Ascending aorta (tissue), 2 donors: ENCODE results near the gene KATNAL2. TPM values are rescaled to one million over a fixed set of nuclear protein-coding genes. Genes with fewer than 3 reads are reported as not detected.

Experiments used
- DNase-seq, 2 donors: peaks; one replicate each; pipeline ENCODE4 v3.0.0-alpha.2; 2019; ENCODE audit warnings: low spot score in 2 of 2
- H3K27ac ChIP-seq, 2 donors: fragments of 200-600 bp; sonication (generic); one replicate each; pipeline ENCODE4 v1.5.1; 2016 to 2017; ENCODE audit warnings: mild to moderate bottlenecking in 1 of 2
- H3K27me3 ChIP-seq: fragments of 200-600 bp; sonication (generic); one replicate; pipeline ENCODE4 v1.5.1; 2017
- H3K36me3 ChIP-seq, 2 donors: fragments of 200-600 bp; sonication (generic); one replicate each; pipeline ENCODE4 v1.5.1; 2016
- H3K4me1 ChIP-seq, 2 donors: fragments of 200-600 bp; sonication (generic); one replicate each; pipeline ENCODE4 v1.5.1; 2016 to 2017; ENCODE audit warnings: mild to moderate bottlenecking in 1 of 2
- H3K4me3 ChIP-seq, 2 donors: fragments of 200-600 bp; sonication (generic); one replicate each; pipeline ENCODE4 v1.5.1; 2016 to 2017; ENCODE audit warnings: mild to moderate bottlenecking in 1 of 2
- H3K9me3 ChIP-seq, 2 donors: fragments of 200-600 bp; sonication (generic); one replicate each; pipeline ENCODE4 v1.5.1; 2016
- intact Hi-C: fragments of 100-400 bp; cut with DNase I; formaldehyde crosslinking; loops from one replicate; pipeline ENCODE4 v1.15.1; 2023
- total RNA-seq: library from RNA; depleted of rRNA; stranded (reverse); fragments of >200 nt; gene quantifications from one replicate; pipeline ENCODE4 v1.1.0, GENCODE V29; 2016
- TF ChIP-seq, protein P1 (sequence below), 3 experiments: fragments of 200-600 bp in 2 of 3; fragments of 450-650 bp in 1 of 3; sonication (generic) in 2 of 3; IDR thresholded peaks; one replicate each; pipeline ENCODE4 v1.5.1; 2016 to 2019; ENCODE audit warnings: antibody characterized with exemption in 3 of 3, mild to moderate bottlenecking in 1 of 3, moderate library complexity in 1 of 3

The KATNAL2 gene
- total RNA-seq, 1 donor from 2014 or later = not detected

DNA sequence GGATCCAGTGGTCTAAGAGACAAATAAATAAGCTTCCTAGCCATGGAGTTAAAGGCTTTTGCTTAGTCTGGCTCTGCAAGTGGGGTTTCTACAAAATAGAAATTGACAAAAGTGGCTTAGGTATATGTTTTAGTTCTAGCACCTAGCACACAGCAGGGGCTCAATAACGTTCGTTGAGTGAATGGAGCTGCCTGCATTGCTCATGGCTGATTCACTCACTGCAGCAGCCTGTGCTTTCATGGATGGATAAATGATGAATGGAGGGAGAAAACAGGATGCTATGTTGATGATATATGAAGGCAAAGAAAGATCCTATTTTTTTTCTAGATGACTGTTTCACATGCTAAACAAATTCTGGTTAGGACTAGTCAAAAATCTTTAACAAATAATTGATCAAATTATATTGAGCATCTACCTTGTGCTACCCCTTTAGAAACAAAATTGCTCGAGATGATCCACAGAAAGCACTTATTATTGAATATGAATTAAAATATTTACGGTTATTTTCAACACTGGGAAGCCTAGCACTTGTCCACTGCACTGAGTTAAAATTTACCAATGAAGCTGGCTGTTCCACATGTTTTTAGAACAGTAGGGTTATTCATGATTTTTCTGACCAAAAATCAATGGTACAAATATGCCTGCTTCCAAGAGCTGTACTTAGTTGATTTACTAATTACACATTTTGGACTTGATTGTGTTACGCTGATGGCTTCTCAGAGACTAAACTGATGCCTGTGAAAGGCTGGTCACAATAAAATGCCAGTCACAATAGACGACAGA is 193.3 kb downstream of the KATNAL2 start:
- TF ChIP-seq, protein P1, sequence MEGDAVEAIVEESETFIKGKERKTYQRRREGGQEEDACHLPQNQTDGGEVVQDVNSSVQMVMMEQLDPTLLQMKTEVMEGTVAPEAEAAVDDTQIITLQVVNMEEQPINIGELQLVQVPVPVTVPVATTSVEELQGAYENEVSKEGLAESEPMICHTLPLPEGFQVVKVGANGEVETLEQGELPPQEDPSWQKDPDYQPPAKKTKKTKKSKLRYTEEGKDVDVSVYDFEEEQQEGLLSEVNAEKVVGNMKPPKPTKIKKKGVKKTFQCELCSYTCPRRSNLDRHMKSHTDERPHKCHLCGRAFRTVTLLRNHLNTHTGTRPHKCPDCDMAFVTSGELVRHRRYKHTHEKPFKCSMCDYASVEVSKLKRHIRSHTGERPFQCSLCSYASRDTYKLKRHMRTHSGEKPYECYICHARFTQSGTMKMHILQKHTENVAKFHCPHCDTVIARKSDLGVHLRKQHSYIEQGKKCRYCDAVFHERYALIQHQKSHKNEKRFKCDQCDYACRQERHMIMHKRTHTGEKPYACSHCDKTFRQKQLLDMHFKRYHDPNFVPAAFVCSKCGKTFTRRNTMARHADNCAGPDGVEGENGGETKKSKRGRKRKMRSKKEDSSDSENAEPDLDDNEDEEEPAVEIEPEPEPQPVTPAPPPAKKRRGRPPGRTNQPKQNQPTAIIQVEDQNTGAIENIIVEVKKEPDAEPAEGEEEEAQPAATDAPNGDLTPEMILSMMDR (IDR thresholded peaks at IDR 0.05) = no peak
- Histone ChIP-seq H3K9me3 (no peaks in the 10 kb centered on the region), H3K4me3 (no peak overlapping the region), H3K27ac (no peak overlapping the region), H3K36me3 (peaks cover 39 to 84% of the 10 kb centered on the region in 2 donors), H3K4me1 (no peaks in the 10 kb centered on the region), H3K27me3 (no peaks in the 10 kb centered on the region)
- intact Hi-C loops = no loop called here
- no peak for DNase-seq

DNA sequence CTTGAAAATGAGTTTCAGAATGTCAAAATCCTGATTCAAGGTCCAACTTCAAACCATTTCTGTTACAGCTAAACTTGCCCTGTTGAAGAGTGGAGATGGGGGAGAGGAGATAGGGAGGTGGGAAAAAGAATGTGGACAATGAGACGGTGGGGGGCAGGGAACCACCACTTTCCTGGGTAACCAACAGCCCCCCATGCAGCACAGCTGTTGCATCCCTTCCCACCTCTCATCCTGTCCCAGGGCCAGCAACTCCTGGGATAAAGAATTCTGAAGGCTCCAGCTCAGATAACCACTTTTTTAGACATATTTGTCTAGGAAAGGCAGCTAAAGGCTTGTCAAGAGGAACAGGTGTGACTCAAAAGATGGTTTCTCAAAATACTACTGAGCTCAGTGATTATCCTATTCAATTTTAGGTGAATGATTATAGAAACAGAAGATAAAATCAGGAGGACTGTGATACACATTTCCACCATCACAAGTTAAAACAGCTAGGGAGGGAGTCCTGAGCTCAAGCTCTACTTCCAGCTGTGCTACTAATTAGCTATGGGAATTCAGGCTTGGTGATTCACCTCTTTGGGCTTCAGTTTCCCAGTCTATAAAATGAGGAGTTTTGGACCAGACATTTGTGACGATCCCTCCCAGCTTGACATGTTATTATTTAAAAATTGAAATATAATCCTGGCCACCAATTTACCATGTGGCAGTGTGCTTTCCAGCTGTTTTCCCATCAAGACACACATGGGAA is 196.6 kb downstream of the KATNAL2 start:
- Histone ChIP-seq H3K27me3 (no peaks in the 10 kb centered on the region), H3K36me3 (peaks cover 27 to 68% of the 10 kb centered on the region in 2 donors), H3K4me1 (no peaks in the 10 kb centered on the region), H3K4me3 (no peak overlapping the region), H3K9me3 (no peaks in the 10 kb centered on the region), H3K27ac (no peak overlapping the region)
- TF ChIP-seq, protein P1 (IDR thresholded peaks at IDR 0.05) = no peak
- no peak for DNase-seq
- intact Hi-C loops = no loop called here

DNA sequence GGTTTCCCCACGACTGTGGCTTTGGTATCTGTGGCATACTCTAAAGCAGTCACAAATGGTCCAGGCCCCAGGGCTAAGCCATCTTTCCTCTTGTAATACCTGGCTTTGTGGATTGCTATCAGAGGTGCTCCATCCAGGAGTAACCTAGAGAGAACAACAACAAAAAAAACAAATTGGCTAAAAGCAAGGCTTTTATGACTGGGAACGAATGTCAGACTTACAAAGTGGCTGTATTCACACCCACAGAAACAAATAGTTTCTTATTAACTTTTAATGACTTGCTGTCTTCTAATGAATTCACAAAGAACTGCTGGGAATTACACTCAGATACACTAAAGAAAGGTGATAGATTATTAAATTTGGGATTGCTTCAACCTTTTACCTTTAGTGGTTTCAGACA is 197.8 kb downstream of the KATNAL2 start:
- Histone ChIP-seq H3K36me3 (peaks cover 27 to 65% of the 10 kb centered on the region in 2 donors), H3K27ac (no peak overlapping the region), H3K27me3 (no peaks in the 10 kb centered on the region), H3K4me3 (no peak overlapping the region), H3K9me3 (no peaks in the 10 kb centered on the region), H3K4me1 (no peaks in the 10 kb centered on the region)
- intact Hi-C loops = no loop called here
- TF ChIP-seq, protein P1 (IDR thresholded peaks at IDR 0.05) = no peak
- DNase-seq = no peak

DNA sequence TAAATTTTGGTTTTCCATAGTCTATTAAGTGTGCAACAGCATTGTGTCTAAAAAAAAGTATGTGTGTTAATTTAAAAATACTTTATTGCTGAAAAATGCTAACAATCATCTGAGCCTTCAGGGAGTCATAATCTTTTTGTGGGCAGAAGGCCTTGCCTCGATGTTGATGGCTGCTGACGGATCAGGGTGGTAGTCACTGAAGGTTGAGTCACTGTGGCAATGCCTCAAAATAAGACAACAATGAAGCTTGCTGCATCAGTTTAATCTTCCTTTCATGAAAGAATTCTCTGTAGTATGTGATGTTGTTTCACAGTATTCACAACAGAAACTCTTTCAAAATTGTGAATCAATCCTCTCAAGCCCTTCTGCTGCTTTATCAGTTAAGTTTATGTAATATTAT is 201.6 kb downstream of the KATNAL2 start:
- no peak for DNase-seq
- TF ChIP-seq, protein P1 (IDR thresholded peaks at IDR 0.05) = no peak
- intact Hi-C loops = no loop called here
- H3K27ac ChIP-seq = no peak overlapping the region
- H3K4me1 ChIP-seq = no peaks in the 10 kb centered on the region
- H3K9me3 ChIP-seq = no peaks in the 10 kb centered on the region
- no peak overlapping the region for H3K4me3 ChIP-seq
- peaks cover 9 to 45% of the 10 kb centered on the region in 2 donors for H3K36me3 ChIP-seq
- H3K27me3 ChIP-seq = no peaks in the 10 kb centered on the region

DNA sequence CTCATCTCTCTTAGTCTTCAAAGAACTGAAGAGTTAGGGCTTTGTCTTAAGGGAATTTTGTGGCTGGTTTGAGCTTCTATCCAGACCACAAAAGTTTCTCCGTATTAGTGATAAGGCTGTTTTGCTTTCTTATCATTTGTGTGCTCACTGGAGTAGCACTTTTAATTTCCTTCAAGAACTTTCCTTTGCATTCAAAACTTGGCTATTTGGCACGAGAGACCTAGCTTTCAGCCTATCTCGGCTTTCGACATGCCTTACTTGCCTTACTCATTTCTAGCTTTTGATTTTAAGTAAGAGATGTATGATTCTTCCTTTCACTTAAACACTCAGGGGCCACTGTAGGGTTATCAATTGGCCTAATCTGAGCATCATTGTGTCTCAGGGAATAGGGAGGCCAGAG is 203.0 kb downstream of the KATNAL2 start:
- peaks cover 0 to 33% of the 10 kb centered on the region in 2 donors for H3K36me3 ChIP-seq
- TF ChIP-seq, protein P1 (IDR thresholded peaks at IDR 0.05) = no peak
- no peak overlapping the region for H3K27ac ChIP-seq
- DNase-seq = no peak
- intact Hi-C loops = no loop called here
- H3K4me1 ChIP-seq = no peaks in the 10 kb centered on the region
- H3K27me3 ChIP-seq = no peaks in the 10 kb centered on the region
- H3K4me3 ChIP-seq = no peak overlapping the region
- H3K9me3 ChIP-seq = no peaks in the 10 kb centered on the region
